NCI-H748 (cell line): ENCODE results near the gene PTPRT.

Experiments
- DNase-seq: peaks from one replicate; lab custom pipeline; 2025; ENCODE audit not compliant: unreplicated experiment; lab: John Stamatoyannopoulos, UW

The PTPRT gene

GRCh38 chr20:42740226-42740870 lies 449.4 kb downstream of the PTPRT start:
- DNase-seq = no peak

- DNase-seq = no peak
Observed at GRCh38 chr20:42739683-42740082, 450.0 kb downstream of the PTPRT start.

GRCh38 chr20:42735539-42735938 lies 454.2 kb downstream of the PTPRT start:
- DNase-seq = no peak

- DNase-seq = no peak
Observed at GRCh38 chr20:42734660-42735368, 454.9 kb downstream of the PTPRT start.

GRCh38 chr20:42721923-42722322 lies 467.8 kb downstream of the PTPRT start:
- DNase-seq = no peak

GRCh38 chr20:42714298-42715141 lies 475.2 kb downstream of the PTPRT start:
- peak; percentile 94 for DNase-seq

- no peak for DNase-seq
Observed at GRCh38 chr20:42708266-42708665, 481.4 kb downstream of the PTPRT start.

GRCh38 chr20:42706759-42707158 lies 482.9 kb downstream of the PTPRT start:
- no peak for DNase-seq

GRCh38 chr20:42705550-42705949 lies 484.2 kb downstream of the PTPRT start:
- no peak for DNase-seq

GRCh38 chr20:42703744-42704143 lies 486.0 kb downstream of the PTPRT start:
- no peak for DNase-seq

GRCh38 chr20:42701948-42702347 lies 487.8 kb downstream of the PTPRT start:
- DNase-seq = no peak

GRCh38 chr20:42700372-42700771 lies 489.3 kb downstream of the PTPRT start:
- DNase-seq = no peak

- no peak for DNase-seq
Observed at GRCh38 chr20:42697962-42698361, 491.7 kb downstream of the PTPRT start.

GRCh38 chr20:42690842-42691437 lies 498.8 kb downstream of the PTPRT start:
- no peak for DNase-seq

- no peak for DNase-seq
Observed at GRCh38 chr20:42688576-42688975, 501.1 kb downstream of the PTPRT start.

- peak; percentile 99 for DNase-seq
Observed at GRCh38 chr20:42686057-42686456, 503.6 kb downstream of the PTPRT start.

GRCh38 chr20:42678895-42679294 lies 510.8 kb downstream of the PTPRT start:
- peak; percentile 52 for DNase-seq

- peak; percentile 69 for DNase-seq
Observed at GRCh38 chr20:42656130-42656529, 533.6 kb downstream of the PTPRT start.

GRCh38 chr20:42652266-42652665 lies 537.4 kb downstream of the PTPRT start:
- DNase-seq = no peak

- DNase-seq = no peak
Observed at GRCh38 chr20:42650191-42650746, 539.4 kb downstream of the PTPRT start.

- DNase-seq = no peak
Observed at GRCh38 chr20:42649748-42650147, 540.0 kb downstream of the PTPRT start.
